ENCODE data around the gene TMEM255B.

DNA sequence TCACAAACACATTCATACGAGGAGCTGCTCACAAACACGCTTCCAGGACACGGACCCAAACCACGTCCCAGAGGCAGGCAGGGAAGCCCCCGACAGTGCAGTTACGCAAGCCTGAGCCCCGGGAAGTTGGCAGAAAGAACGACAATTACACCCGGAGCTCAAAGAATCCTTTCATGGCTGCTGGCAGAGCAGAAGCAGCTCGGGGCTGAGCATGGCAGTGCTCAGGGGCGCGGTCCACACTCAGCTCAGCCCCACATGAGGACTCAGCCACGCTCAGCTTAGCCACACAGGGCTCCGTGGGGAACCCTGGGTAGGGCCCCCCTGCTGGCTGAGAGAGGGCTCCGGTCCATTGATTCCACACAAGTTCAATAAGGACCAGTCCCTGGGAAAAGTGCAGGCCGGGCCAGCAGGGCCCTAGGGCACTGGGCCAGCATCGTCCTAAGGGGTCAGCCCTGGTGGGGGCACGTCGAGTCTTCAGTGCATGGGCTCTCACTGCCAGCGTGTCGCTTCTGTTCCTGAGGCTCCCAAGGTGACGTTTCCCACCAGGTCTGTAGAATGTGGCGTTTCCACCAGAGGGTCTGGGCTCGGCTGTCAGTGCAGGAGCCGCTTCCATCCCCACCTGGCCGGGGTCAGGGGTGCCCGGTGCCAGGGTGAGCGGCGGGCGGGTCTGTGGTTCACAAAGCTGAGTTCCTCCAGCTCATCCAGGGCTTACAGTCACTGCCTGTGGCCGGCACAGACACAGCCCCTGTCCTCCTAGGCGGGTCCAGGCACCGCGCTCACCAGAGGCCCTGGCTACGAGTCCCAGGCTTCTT lies 81.7 kb downstream of the TMEM255B start:
- TF ChIP-seq, protein P1, sequence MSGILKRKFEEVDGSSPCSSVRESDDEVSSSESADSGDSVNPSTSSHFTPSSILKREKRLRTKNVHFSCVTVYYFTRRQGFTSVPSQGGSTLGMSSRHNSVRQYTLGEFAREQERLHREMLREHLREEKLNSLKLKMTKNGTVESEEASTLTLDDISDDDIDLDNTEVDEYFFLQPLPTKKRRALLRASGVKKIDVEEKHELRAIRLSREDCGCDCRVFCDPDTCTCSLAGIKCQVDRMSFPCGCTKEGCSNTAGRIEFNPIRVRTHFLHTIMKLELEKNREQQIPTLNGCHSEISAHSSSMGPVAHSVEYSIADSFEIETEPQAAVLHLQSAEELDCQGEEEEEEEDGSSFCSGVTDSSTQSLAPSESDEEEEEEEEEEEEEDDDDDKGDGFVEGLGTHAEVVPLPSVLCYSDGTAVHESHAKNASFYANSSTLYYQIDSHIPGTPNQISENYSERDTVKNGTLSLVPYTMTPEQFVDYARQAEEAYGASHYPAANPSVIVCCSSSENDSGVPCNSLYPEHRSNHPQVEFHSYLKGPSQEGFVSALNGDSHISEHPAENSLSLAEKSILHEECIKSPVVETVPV (CRISPR knock-in tag; IDR thresholded peaks at IDR 0.05) = no peak
- TF ChIP-seq, protein P2, sequence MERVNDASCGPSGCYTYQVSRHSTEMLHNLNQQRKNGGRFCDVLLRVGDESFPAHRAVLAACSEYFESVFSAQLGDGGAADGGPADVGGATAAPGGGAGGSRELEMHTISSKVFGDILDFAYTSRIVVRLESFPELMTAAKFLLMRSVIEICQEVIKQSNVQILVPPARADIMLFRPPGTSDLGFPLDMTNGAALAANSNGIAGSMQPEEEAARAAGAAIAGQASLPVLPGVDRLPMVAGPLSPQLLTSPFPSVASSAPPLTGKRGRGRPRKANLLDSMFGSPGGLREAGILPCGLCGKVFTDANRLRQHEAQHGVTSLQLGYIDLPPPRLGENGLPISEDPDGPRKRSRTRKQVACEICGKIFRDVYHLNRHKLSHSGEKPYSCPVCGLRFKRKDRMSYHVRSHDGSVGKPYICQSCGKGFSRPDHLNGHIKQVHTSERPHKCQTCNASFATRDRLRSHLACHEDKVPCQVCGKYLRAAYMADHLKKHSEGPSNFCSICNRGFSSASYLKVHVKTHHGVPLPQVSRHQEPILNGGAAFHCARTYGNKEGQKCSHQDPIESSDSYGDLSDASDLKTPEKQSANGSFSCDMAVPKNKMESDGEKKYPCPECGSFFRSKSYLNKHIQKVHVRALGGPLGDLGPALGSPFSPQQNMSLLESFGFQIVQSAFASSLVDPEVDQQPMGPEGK (CRISPR knock-in tag; IDR thresholded peaks at IDR 0.05; ENCODE audit: borderline replicate concordance) = no peak
- no peak for TF ChIP-seq ZFP3 (CRISPR knock-in tag; IDR thresholded peaks at IDR 0.05)
- no peak for TF ChIP-seq ARNTL (CRISPR knock-in tag; IDR thresholded peaks at IDR 0.05; ENCODE audit: borderline replicate concordance, low read depth)
- TF ChIP-seq, protein P3, sequence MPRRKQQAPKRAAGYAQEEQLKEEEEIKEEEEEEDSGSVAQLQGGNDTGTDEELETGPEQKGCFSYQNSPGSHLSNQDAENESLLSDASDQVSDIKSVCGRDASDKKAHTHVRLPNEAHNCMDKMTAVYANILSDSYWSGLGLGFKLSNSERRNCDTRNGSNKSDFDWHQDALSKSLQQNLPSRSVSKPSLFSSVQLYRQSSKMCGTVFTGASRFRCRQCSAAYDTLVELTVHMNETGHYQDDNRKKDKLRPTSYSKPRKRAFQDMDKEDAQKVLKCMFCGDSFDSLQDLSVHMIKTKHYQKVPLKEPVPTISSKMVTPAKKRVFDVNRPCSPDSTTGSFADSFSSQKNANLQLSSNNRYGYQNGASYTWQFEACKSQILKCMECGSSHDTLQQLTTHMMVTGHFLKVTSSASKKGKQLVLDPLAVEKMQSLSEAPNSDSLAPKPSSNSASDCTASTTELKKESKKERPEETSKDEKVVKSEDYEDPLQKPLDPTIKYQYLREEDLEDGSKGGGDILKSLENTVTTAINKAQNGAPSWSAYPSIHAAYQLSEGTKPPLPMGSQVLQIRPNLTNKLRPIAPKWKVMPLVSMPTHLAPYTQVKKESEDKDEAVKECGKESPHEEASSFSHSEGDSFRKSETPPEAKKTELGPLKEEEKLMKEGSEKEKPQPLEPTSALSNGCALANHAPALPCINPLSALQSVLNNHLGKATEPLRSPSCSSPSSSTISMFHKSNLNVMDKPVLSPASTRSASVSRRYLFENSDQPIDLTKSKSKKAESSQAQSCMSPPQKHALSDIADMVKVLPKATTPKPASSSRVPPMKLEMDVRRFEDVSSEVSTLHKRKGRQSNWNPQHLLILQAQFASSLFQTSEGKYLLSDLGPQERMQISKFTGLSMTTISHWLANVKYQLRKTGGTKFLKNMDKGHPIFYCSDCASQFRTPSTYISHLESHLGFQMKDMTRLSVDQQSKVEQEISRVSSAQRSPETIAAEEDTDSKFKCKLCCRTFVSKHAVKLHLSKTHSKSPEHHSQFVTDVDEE (CRISPR knock-in tag; IDR thresholded peaks at IDR 0.05) = no peak
- TF ChIP-seq CSDC2 (CRISPR knock-in tag; IDR thresholded peaks at IDR 0.05) = no peak
- no peak for TF ChIP-seq SNAI2 (CRISPR knock-in tag; IDR thresholded peaks at IDR 0.05)
